H1 (cell line): Measurements from ENCODE around the gene WNK4. TPM values are rescaled to one million over a fixed set of nuclear protein-coding genes. Genes with fewer than 3 reads are reported as not detected.

Experiments used
- polyA plus RNA-seq, 7 experiments: library from polyadenylated mRNA; depleted of rRNA in 3 of 7; stranded (reverse) in 5 of 7; unstranded in 2 of 7; fragments of >200 nt in 5 of 7; fragments of 200-250 nt in 2 of 7; gene quantifications; 1 replicate in 5 of 7; 2 replicates in 1 of 7; 4 replicates in 1 of 7; pipeline versions ENCODE4 v1.2.1 to v1.2.3, GENCODE V29; 2011 to 2013; ENCODE audit warnings: missing spikeins in 2 of 7, mixed read lengths in 2 of 7
- total RNA-seq: library from RNA; stranded (reverse); fragmentation: NEBNext Ultra II Directional; extraction: Animal tissue kit (Norgen Biotek cat#: 25700); gene quantifications from 2 replicates; pipeline ENCODE4 v1.2.1, GENCODE V29; 2021
- TF ChIP-seq, protein P1 (sequence below), 3 experiments: IDR thresholded peaks; 1 replicate in 2 of 3; 2 replicates in 1 of 3; pipeline versions ENCODE4 v1.5.1 to v1.6.1; 2011; ENCODE audit warnings: low read length in 3 of 3, mild to moderate bottlenecking in 3 of 3, inconsistent platforms in 2 of 3, low read depth in 1 of 3, moderate library complexity in 1 of 3; ENCODE audit not compliant: insufficient read depth in 1 of 3; ENCODE audit errors: control extremely low read depth in 1 of 3

Gene WNK4
- total and polyA plus RNA-seq, 2 of the 8 experiments (the other 6 are each of a cell fraction or from before 2014, with no cell fraction given): 0.21 to 1.7 TPM

DNA sequence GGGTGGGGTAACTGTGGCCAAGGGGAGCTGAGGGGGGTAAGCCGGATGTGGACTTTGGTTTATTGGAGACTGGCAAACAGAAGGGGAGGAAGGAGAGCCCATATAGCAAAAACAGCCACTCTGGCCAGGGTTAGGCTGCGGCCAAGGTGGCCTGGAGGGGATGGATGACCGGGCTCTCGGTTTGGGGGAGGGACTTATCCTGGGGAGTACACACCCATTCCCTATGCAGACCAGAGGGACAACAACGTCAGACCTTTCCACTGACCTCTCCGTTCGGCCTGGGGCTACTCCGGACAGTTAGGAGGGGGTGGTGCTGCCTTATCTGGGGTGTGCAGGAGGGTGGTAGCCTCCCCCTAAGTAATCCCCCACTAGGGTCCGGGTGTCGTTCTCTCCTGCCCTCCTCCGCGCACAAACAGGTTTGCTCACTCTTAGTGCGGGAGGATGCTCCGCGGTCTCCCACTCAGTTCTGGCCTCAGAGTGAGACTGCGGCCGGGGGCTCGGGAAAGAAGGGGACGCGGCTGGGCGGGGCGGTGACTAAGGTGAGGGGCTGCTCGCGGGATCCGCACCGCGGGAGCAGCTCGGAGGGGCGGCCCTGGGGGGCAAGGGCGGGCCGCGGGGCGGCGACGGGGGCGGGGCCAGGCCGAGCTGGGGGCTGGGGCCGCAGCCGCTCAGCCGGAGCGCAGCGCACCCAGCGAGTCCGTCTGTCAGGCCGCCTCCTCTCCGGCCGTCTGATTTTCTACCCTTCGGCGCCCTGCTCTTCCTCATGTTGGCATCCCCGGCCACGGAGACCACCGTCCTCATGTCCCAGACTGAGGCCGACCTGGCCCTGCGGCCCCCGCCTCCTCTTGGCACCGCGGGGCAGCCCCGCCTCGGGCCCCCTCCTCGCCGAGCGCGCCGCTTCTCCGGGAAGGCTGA, at the start of gene WNK4 (continued):
- TF ChIP-seq, protein P1, sequence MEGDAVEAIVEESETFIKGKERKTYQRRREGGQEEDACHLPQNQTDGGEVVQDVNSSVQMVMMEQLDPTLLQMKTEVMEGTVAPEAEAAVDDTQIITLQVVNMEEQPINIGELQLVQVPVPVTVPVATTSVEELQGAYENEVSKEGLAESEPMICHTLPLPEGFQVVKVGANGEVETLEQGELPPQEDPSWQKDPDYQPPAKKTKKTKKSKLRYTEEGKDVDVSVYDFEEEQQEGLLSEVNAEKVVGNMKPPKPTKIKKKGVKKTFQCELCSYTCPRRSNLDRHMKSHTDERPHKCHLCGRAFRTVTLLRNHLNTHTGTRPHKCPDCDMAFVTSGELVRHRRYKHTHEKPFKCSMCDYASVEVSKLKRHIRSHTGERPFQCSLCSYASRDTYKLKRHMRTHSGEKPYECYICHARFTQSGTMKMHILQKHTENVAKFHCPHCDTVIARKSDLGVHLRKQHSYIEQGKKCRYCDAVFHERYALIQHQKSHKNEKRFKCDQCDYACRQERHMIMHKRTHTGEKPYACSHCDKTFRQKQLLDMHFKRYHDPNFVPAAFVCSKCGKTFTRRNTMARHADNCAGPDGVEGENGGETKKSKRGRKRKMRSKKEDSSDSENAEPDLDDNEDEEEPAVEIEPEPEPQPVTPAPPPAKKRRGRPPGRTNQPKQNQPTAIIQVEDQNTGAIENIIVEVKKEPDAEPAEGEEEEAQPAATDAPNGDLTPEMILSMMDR (IDR thresholded peaks at IDR 0.05; ENCODE audit: control extremely low read depth in 1 of 3, insufficient read depth in 1 of 3, low read depth in 1 of 3, low read length in 3 of 3): no peak
